Astrocyte (in vitro differentiated cells and primary cell): ENCODE measurements around the gene SCYGR2.

ENCODE experiments used
- CTCF ChIP-seq: IDR thresholded peaks from 2 replicates; pipeline ENCODE4 v1.5.1; 2011; ENCODE audit warnings: low read depth, mild to moderate bottlenecking, inconsistent platforms, low read length, moderate library complexity; ENCODE audit not compliant: insufficient read depth
- EZH2 ChIP-seq: IDR thresholded peaks from 2 replicates; pipeline ENCODE4 v1.6.1; 2012; ENCODE audit warnings: mild to moderate bottlenecking, low read length, inconsistent platforms; ENCODE audit not compliant: insufficient read depth

GRCh38 chr2:227612546-227613271, 14.0 kb downstream of the SCYGR2 start:
- no peak for TF ChIP-seq EZH2
- no peak for TF ChIP-seq CTCF
